C4-2B (cell line): ENCODE data around the gene AXIN1.

Source experiments
- CTCF ChIP-seq: fragments of 450-650 bp; conservative IDR thresholded peaks from 2 replicates; pipeline ENCODE4 v1.5.1; 2017; ENCODE audit warnings: mild to moderate bottlenecking
- ZFX ChIP-seq: fragments of 450-650 bp; IDR thresholded peaks from 2 replicates; pipeline ENCODE4 v1.6.1; 2017

DNA sequence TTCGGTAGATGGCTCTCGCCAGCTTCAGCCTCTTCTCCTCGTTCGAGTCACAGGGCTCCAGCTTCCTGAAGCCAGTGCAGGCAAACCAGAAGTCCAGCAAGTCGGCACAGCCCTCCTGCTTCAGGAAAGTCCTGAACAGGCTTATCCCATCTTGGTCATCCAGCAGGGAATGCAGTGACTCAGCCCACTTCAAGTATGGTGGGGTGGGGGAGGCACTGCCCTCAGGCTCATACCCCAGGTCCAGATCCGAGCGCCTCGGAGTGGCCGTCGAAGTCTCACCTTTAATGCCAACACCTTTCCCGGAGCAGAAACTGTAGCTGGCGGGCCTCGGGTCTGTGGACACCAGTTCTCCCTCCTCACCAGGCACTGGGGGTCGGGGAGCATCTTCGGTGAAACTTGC, 5.9 kb downstream of the AXIN1 start:
- TF ChIP-seq CTCF = no peak
- no peak for TF ChIP-seq ZFX
